NCI-H1694 (cell line): Measurements from ENCODE around the gene CCDC39.
A peak's percentile ranks its signal among the peaks of the same experiment; 100 is the strongest.

Source experiments
- DNase-seq: peaks from one replicate; lab custom pipeline; 2025; lab: John Stamatoyannopoulos, UW

Gene CCDC39

DNA sequence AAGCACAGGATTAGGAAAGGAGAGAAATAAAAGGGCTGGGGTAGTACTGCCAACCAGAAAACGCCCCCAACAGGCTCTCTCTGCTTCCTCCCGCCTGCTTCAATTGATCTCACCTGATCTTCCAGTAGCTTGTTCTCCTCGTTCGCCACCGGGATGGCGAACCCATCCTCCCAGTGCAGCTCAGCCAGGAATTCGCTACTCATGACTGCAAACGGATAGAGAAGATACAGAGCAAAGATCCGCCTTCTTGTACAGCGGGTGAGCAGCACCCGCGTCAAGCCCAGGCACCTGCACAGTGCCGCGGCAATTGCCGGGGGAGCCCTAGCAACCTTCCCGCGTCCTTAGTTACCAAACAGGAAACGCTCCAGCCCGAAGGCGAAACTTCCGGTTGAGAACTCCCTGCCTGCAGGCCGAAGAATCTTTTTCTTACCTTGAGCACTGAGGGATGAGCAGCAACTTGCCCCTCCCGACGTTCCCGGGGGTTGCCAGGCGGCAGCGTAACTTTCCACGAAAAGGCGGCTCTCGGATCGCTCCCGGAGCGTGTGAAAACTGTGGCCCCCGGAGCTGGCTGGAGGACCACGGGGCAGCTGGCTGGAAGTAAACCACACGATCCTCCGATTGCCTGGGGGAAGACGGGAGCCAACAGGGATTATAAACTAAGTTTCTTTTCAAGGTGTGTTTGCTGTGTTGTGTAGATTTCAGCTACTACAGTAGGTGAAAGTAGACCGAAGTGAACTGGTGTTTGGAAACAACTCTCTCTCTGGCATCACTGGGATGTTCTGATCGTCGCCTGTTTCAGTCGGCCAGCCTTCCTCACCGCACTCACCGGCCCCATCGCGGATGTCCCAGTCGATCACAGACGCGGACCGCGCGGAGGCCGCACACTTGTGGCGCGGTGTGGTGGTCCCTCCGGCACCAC, at the start of gene CCDC39:
TSS of gene CCDC39 (minus strand) at position 312 of the 919 bp plus-strand sequence. CDS start at position 203, 109 bp downstream.
- peak; percentile 18 for DNase-seq

GRCh38 chr3:180720012-180720411, 40.7 kb upstream of the CCDC39 start:
- DNase-seq: no peak

GRCh38 chr3:180707896-180708295, 28.6 kb upstream of the CCDC39 start:
- no peak for DNase-seq

DNA sequence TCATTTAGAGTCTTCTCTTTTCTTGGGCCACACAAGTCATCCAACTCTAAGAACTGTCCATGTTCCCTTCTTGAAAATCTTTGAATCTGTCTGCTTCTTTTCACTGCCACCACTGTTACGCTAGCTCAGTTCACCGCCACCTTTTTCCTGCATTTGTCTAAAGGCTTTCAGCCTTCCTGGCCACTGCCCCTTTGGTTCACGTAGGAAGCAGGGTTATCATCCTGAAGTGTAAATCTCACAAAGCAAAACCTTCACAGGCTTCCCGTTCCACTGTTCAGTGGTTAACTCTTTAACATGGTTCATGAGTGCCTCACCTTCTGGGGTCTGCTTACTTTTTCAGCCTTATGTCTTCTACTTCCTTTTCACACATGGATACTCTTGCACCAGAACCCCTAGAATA, 26.3 kb upstream of the CCDC39 start:
- DNase-seq: no peak

- DNase-seq: no peak
Measured at GRCh38 chr3:180704532-180704931, 25.2 kb upstream of the CCDC39 start.

DNA sequence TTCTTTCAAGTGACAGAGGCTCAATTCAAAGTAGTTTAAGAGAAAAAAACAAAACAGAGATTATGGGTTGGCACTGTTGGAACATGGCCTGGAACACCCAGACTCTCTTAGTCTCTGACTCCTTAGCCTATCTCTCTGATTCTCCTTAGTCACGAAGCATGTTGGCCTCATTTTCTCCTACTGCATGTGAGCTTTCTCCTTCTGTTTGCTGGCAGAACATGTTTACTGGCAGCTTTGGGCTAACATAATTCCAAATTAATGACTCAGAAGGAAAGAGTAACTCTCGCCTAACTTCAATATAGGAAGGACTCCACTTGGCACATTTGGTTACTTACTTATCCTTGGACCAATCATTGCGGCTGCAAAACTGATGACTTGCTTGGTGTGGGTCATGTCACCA, 21.7 kb upstream of the CCDC39 start:
- no peak for DNase-seq

DNA sequence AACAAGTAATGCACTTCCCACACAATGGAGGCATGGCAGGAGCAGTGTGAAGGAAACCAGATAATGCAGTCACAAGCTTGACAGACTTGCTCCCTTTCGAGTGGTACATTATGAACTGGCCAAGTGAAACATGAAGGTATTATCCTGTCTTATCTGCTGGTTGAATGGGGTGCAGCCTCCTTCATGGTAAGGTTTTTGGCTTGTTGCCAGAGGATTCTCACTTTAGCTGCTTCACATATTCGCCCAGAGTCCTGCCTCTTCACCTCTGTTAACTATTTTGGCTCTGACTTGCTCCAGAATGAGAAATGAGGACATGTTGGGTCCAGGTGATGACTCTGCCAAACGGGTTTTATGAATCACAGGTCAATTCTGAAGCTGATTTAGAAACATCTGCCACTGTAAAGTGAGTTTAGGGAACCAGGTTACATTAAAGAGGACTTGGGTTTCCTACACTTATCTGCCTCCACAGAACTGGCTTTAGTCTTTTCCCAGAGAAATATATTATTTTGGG, 19.5 kb upstream of the CCDC39 start:
- DNase-seq: no peak

DNA sequence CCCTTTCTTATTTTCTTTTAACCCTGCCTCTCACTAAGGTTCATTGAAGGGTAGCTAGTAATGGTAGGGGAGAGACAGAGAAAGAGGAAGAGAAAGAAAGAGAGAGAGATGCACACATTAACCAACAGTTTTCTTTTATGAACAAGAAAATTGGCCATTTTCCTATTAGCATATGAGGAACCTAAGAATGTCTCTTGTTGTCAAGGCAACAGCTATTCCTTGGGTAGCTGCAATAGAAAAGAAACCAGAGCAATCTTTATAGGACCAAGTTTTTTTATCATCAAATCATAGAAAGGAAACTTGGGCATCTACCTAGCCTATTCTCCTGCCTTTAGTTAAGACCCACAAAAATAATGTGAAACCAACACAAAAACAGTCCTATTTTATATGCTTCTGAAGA, 15.0 kb upstream of the CCDC39 start:
- no peak for DNase-seq

- no peak for DNase-seq
Measured at GRCh38 chr3:180693656-180694055, 14.4 kb upstream of the CCDC39 start.

GRCh38 chr3:180690061-180690460, 10.8 kb upstream of the CCDC39 start:
- DNase-seq: no peak

GRCh38 chr3:180684807-180685206, 5.5 kb upstream of the CCDC39 start:
- DNase-seq: no peak

GRCh38 chr3:180683816-180684215, 4.5 kb upstream of the CCDC39 start:
- DNase-seq: no peak

GRCh38 chr3:180680097-180680430, 775 bp upstream of the CCDC39 start:
- DNase-seq: peak; percentile 41

DNA sequence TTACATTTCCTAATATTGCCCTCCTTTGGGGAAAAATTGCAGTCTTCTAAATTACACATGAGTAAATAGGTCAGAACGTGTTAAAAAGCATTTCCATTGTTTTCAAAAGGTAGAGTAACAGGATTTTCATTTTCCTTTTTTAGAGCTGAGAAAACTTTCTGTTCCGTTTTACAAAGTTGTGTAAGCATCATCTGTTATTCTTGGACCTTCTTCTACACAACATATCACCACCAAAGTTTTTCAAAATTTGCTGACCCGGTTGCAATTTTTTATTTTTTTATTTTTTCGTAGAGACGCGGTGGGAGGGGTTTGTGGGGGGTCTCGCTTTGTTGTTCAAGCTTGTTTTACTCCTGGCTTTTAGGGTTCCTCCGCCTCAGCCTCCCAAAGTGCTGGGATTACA, 1.1 kb downstream of the CCDC39 start:
- no peak for DNase-seq

DNA sequence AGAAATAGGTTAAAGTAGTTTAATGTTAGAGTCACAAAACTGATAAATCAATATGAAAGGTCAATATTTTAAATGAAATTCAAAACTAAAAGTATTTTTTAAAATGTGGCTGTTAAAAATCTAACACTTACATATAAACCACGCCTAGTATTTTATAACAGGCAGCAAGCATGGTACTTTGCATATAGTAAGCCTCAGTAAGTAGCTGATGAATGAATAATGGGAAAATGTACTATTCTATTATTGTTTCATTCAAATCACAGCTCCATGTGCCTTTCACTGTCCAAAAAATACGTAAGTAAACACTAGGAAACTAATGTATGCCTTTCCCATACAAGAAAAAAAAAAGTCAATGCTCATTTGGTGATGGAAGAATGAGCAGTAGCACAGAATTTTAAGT, 17.8 kb downstream of the CCDC39 start:
- DNase-seq: no peak

GRCh38 chr3:180657094-180657493, 22.2 kb downstream of the CCDC39 start:
- DNase-seq: no peak

- DNase-seq: no peak
Measured at GRCh38 chr3:180656406-180656805, 22.9 kb downstream of the CCDC39 start.

DNA sequence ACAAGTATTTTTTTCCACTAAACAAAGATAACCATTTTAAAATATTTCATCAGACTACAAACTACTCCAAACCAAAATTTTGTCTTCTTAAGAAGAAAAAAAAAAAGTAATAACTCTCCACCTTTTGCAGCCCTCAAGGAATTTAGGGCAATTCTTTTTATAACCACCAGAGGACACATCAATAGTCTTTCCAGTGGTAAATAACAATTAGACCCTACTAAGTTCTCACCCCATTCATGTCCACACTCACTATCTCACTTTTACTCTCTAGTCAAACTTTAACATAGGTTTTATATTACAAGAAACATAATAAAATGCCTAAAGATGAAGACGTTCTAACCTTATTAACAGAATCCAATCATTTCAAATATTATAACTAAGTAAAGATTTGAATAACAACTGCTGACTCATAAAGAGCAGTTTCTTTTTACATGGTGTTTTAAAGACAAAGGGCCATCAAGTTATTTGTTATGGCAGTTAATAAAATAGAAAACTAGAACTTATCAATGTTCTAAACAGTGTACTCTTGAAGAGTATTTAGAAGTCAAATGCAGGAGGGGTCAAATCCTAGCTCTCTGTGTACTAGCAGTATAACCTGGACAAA, 33.0 kb downstream of the CCDC39 start:
- no peak for DNase-seq

- DNase-seq: no peak
Measured at GRCh38 chr3:180640987-180641386, 38.3 kb downstream of the CCDC39 start.

DNA sequence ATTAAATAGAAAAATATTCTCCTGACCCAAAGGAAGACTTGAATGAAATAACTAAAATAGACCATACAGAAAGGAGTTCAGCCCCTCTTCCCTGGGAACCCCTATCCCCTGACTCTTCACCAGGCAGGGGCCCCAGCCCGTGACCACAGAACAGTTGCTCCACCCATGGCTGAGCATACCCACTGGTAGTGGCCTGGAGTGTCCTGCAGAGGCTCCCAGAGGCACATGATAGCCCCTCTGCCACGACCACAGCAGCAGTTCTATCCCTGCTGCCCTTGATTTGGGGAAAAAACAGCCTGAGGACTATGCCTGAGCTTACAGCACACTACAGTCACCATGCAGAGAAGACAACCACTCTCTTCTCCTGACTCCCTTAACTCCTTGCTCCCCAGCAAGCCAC, 45.6 kb downstream of the CCDC39 start:
- no peak for DNase-seq

- no peak for DNase-seq
Measured at GRCh38 chr3:180631317-180631716, 48.0 kb downstream of the CCDC39 start.

DNA sequence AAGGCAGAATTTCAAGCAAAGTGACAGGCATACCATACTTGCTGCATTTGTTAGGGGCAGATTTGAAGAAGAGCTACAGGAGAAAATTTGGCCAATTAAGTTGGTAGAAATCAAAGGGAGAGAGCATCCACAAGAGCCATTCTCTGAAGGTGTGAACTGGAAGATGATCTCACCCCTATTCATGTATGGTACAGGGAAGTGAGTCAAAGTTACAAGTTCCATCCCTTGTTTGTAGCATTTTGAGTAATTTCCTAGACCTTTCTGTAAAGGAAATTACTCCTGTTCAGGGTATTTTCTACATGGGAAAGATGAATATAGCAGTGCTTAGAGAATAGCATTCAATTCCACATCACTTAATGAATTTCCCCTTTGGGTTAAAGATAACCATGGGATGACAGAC, 48.9 kb downstream of the CCDC39 start:
- no peak for DNase-seq

DNA sequence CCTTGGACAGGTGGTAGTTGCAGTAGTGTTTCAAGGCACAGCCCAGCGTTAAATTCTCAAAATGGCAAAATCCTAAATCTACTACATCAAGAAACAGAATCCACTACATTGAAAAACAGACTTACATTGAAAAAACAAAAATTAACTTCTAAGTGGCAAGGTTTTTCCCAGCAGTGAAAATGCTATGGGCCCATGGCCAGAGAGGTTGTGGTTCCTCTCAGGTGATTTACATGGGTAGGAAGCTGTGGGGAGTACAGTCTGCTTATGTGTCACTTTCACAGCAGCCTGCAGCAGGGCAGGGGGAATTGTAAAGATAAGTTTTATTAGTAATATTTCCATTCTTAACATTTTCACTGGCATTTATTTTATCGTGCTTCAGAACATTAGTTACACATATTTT, 52.4 kb downstream of the CCDC39 start:
- DNase-seq: no peak
